ENCODE data around the gene SLC23A2. TPM values are rescaled to one million over a fixed set of nuclear protein-coding genes. Genes with fewer than 3 reads are reported as not detected.
"Not testable (repeated sequence)": the region's sequence is repeated elsewhere in the genome, so short reads cannot be mapped to it uniquely, and the experiment has no call there.

SLC23A2 gene
- total RNA-seq, 1 experiment from 2014 or later, result 6.2 TPM

GRCh38 chr20:4936392-4936850 lies 64.9 kb downstream of the SLC23A2 start:
- DNase-seq (ENCODE audit: low read depth), result no peak

- no peak for DNase-seq (ENCODE audit: low read depth)
Measured at GRCh38 chr20:4932061-4932460, 69.2 kb downstream of the SLC23A2 start.

GRCh38 chr20:4929686-4930397 lies 71.5 kb downstream of the SLC23A2 start:
- DNase-seq (ENCODE audit: low read depth), result no peak

- no peak for DNase-seq (ENCODE audit: low read depth)
Measured at GRCh38 chr20:4926531-4927156, 74.7 kb downstream of the SLC23A2 start.

- peak; percentile 91 for DNase-seq (ENCODE audit: low read depth)
Measured at GRCh38 chr20:4925842-4926530, 75.3 kb downstream of the SLC23A2 start.

GRCh38 chr20:4924446-4924845 lies 76.9 kb downstream of the SLC23A2 start:
- DNase-seq (ENCODE audit: low read depth), result no peak

GRCh38 chr20:4924032-4924431 lies 77.3 kb downstream of the SLC23A2 start:
- DNase-seq (ENCODE audit: low read depth), result no peak

GRCh38 chr20:4922186-4922585 lies 79.1 kb downstream of the SLC23A2 start:
- no peak for DNase-seq (ENCODE audit: low read depth)

GRCh38 chr20:4921271-4921670 lies 80.0 kb downstream of the SLC23A2 start:
- not testable (repeated sequence) for DNase-seq (ENCODE audit: low read depth)

- DNase-seq (ENCODE audit: low read depth), result no peak
Measured at GRCh38 chr20:4920655-4921054, 80.7 kb downstream of the SLC23A2 start.

GRCh38 chr20:4920131-4920530 lies 81.2 kb downstream of the SLC23A2 start:
- DNase-seq (ENCODE audit: low read depth), result no peak

GRCh38 chr20:4919047-4919704 lies 82.1 kb downstream of the SLC23A2 start:
- no peak for DNase-seq (ENCODE audit: low read depth)

- DNase-seq (ENCODE audit: low read depth), result no peak
Measured at GRCh38 chr20:4918473-4918872, 82.8 kb downstream of the SLC23A2 start.

- peak; percentile 26 for DNase-seq (ENCODE audit: low read depth)
Measured at GRCh38 chr20:4916971-4917881, 84.1 kb downstream of the SLC23A2 start.

- no peak for DNase-seq (ENCODE audit: low read depth)
Measured at GRCh38 chr20:4913147-4913546, 88.2 kb downstream of the SLC23A2 start.

GRCh38 chr20:4912380-4913142 lies 88.7 kb downstream of the SLC23A2 start:
- no peak for DNase-seq (ENCODE audit: low read depth)

GRCh38 chr20:4910951-4911350 lies 90.4 kb downstream of the SLC23A2 start:
- DNase-seq (ENCODE audit: low read depth), result no peak

GRCh38 chr20:4905613-4906012 lies 95.7 kb downstream of the SLC23A2 start:
- DNase-seq (ENCODE audit: low read depth), result no peak

- DNase-seq (ENCODE audit: low read depth), result no peak
Measured at GRCh38 chr20:4905195-4905594, 96.1 kb downstream of the SLC23A2 start.

GRCh38 chr20:4904127-4904860 lies 97.0 kb downstream of the SLC23A2 start:
- DNase-seq (ENCODE audit: low read depth), result no peak
